ENCODE measurements around the gene IMPA2.

GRCh38 chr18:11932393-11932792 lies 48.9 kb upstream of the IMPA2 start:
- no peak for TF ChIP-seq CTCF (IDR thresholded peaks at IDR 0.05)
- TF ChIP-seq POLR2A (IDR thresholded peaks at IDR 0.05): no peak
